ENCODE measurements around the gene VEGFA.
A peak's percentile ranks its signal among the peaks of the same experiment; 100 is the strongest.

Gene VEGFA

DNA sequence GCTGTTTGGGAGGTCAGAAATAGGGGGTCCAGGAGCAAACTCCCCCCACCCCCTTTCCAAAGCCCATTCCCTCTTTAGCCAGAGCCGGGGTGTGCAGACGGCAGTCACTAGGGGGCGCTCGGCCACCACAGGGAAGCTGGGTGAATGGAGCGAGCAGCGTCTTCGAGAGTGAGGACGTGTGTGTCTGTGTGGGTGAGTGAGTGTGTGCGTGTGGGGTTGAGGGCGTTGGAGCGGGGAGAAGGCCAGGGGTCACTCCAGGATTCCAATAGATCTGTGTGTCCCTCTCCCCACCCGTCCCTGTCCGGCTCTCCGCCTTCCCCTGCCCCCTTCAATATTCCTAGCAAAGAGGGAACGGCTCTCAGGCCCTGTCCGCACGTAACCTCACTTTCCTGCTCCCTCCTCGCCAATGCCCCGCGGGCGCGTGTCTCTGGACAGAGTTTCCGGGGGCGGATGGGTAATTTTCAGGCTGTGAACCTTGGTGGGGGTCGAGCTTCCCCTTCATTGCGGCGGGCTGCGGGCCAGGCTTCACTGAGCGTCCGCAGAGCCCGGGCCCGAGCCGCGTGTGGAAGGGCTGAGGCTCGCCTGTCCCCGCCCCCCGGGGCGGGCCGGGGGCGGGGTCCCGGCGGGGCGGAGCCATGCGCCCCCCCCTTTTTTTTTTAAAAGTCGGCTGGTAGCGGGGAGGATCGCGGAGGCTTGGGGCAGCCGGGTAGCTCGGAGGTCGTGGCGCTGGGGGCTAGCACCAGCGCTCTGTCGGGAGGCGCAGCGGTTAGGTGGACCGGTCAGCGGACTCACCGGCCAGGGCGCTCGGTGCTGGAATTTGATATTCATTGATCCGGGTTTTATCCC lies at the start of gene VEGFA:
TSS of gene VEGFA (plus strand) at position 686 of the 846 bp plus-strand sequence.
- DNase-seq (ENCODE audit: low read depth) = peak; percentile 65

DNA sequence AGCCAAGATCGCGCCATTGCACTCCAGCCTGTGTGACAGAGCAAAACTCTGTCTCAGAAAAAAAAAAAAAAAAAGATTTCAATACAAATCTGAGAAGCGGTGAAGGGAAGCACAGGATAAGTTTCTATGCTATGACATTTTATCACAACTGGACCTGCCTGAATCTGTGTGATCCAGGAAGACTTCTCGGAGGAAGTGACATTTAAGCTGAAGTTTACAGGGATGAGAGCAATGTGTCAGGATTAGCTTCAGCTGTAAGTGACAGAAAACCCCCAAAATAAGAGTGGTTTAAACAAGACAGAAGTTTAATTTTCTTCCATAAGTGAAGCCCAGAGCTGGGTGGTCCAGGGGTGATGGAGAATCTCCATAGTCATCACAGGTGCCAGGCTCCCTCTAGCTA lies 49.0 kb upstream of the VEGFA start:
- DNase-seq (ENCODE audit: low read depth) = no peak

DNA sequence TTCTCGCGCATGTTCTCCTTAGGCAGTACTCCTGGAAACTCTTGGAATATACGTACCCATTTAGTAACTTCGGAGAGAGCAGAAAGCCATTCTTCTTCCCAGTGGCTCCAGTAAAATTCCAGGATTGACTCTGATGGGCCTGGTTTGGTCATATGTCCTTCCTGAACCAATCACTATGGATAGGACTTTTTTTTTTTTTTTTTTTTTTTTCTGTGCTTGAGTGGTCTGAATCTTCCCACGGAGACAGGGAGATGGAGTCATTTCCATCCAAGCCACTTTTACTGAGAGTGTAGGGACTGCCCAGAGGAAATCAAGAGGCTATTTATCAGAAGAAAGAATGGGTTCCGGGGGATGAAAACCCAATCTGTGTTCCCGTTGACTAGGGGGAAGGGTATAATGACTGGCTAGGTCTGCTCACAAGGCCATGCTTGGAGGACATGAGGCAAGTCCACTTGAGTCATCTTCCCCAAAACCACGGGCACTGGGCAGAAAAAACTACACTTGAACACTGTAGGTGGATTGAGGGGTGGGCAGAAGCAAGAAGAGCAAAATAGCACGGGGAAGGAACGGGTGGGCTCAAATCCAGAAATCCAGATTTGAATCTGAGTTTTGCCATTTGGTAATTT lies 47.0 kb upstream of the VEGFA start:
- DNase-seq (ENCODE audit: low read depth) = no peak

DNA sequence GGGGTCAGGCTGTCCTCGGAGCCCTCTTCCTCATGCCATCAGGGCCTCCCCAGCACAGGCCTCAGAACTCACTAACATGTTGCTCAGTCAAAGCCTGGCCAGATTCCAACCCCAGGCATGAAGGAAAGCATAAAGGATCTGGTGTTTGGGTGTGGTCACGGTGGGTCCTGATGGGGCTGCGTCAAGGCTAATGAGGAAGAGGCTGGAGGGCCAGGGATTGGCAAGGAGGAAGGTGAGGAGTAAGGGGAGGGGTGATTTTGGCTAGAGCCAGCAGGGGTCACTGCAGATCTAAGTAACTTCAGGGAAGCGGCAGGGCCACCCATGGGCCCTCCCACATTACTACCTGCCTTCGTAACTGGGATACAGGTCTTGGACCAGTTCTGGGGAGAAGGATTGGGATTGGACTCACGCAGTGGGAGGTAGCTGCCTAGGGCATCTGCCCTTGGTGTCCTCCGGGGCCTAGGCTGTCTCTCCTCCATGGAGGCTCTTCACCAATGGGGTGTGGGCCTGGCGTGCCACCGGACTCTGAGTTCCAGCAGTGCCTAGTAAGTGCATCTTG lies 46.2 kb upstream of the VEGFA start:
- peak; percentile 16 for DNase-seq (ENCODE audit: low read depth)

DNA sequence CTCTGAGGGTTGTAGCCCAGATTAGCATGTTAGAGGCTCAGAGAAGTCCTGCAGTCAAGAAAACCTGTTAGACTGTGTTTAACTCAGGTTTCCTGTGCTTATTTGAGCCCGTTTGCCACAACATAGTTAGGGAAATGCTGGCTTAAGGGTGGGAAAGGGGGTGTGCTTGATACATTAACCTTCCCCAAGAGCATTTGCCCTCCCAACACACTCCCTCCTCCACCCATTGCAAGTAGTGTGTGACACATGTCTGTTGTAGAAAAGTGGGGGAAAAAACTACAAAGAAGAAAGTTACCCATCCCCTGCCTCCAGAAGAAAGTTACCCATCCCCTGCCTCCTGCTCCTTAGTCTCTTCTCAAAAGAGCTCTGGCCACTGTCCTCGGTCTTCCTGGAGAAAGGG lies 45.7 kb upstream of the VEGFA start:
- DNase-seq (ENCODE audit: low read depth) = no peak

DNA sequence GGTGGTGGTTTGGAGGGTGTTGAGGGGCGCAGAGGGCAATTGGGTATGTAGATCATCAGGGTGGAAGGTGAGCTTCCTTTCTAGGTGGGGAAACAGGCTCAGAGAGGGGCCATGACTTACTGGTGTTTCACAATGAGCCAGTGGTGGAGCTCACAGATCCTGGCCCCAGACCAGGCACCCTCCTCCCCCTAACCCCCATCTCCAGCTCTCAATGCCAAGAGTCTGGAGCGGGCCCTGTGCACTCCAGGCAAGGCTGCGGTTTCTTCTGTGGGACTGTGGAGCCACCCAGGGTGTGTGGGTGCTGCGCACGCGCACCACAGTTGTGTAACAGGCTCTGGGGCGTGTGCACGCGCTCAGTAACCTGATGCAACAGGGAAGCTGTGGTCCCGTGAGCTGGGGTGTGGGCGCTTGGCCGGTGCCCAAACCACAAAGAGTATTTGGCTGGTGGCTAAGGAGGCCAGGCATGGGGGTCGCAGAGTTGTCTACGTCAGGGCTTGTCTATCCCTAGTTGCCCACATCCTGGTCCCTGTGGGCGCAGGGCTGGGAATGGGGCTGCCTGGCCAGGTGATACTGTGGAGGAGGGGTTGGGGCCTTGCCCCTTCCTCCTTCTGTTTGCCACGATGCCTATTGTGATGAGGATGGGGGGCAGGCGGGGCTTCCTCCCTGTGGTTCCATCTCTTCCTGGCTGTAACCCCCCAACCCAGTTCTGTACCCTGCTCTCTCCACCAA lies 44.9 kb upstream of the VEGFA start:
- peak; percentile 41 for DNase-seq (ENCODE audit: low read depth)

DNA sequence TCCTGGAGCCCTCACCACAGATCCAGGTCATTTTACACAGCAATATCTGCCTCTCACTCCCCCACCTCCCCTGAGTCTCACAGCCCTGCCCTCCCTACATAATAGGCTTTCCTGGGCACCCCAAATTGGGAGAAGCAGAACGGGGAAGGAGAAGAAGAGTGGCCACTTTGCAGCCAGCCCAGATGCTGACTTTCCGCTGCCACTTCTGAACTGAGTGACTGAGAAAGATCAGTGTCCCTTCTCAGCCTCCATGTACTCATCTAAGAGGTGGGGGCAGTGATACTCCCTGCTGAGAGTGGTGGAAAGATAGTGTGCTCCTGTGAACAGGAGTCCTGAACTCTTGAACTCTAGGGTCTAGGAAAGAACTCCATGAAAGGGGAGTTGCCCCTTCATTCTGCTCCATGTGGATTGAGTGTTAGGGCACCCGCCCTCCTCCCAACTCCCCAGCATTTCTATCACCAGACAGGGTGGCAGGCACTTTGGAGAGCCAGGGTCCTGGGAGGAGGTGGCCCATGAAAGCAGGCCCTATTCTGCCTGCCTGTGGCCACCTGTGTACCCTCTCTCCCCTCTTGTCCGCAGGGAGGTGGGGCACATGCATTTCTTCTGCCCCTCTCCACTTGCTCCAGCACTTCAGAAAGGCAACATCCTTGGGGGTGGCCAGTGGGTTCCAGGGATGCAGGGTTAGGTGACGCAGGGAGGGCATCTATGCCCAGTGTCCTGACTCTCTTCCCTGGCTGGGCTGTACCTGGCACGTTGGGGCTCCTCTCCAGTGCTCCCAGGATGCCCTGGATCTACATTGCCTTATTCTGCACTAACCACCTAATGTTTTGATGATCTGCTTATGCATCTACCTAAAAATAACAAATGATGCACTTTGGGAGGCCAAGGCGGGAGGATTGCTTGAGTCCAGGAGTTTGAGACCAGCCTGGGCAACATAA lies 44.1 kb upstream of the VEGFA start:
- DNase-seq (ENCODE audit: low read depth) = no peak

DNA sequence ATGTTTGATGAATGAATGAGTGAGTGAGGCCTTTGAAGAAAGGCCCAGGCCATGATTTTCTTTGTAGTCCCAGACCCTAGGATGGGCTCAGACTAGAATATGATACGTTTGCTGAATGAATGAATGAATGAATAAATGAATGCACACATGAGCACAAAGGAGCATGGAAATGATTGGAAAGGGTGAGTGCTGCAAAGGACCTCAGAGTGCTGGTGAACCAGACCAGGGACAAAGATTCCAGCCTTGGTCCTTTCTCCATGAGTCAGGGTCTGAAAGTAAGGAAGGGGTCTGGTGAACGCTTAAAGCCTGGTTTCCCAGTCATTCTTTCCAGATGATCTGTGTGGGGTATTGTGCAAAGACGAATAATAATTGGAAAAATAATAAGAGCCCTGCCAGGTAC lies 42.4 kb upstream of the VEGFA start:
- no peak for DNase-seq (ENCODE audit: low read depth)

DNA sequence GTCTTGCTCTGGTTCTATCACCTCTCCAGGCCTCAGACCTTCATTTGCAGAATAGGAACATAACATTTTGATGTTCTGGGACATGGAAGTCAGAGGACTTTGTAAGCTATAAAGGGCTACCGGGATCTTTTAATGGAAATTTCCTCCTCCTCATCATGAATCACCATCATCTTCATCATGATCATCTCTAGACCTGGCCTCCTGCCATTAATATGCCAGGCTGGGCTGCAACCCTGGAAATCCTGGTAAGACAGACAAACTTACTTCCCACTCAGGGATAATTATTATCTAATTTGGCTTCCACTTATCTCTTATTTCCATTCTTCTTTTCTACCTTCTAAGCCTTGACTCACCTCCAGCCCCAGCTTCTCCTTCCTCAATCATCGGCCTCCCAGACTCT lies 41.4 kb upstream of the VEGFA start:
- no peak for DNase-seq (ENCODE audit: low read depth)

DNA sequence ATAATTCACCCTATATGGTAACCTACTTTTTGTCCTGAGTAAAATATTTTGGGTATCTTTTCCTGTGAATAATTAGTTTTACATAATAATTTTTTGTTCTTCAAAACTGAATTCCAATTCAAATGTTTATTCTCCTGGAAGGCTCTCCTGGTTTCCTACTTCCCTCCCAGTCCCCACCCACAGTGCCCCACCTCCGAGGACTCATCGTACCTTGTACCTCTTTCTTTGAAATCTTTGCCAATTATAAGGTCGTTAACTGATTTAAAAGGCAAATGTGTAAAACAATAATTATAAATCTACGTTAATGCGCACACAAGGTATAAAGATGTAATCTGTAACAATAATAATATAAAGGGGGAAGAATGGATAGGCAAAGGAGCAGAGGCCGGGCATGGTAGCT lies 40.5 kb upstream of the VEGFA start:
- DNase-seq (ENCODE audit: low read depth) = no peak

DNA sequence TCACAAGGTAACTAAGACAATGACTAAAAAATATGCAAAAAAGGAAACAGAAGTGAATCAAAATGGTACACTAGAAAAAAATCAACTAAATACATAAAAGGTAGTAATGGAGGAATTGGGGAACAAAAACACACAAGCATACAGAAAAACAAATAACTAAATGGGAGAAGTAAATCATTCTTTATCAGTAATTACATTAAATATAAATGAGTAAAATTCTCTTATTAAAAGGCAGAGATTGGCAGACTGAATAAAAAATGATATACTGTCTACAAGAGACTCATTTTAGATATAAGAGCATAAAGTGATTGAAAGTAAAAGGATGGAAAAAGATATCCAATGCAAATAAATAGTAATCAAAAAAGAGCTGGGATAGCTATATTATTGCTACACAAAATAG lies 39.4 kb upstream of the VEGFA start:
- no peak for DNase-seq (ENCODE audit: low read depth)

DNA sequence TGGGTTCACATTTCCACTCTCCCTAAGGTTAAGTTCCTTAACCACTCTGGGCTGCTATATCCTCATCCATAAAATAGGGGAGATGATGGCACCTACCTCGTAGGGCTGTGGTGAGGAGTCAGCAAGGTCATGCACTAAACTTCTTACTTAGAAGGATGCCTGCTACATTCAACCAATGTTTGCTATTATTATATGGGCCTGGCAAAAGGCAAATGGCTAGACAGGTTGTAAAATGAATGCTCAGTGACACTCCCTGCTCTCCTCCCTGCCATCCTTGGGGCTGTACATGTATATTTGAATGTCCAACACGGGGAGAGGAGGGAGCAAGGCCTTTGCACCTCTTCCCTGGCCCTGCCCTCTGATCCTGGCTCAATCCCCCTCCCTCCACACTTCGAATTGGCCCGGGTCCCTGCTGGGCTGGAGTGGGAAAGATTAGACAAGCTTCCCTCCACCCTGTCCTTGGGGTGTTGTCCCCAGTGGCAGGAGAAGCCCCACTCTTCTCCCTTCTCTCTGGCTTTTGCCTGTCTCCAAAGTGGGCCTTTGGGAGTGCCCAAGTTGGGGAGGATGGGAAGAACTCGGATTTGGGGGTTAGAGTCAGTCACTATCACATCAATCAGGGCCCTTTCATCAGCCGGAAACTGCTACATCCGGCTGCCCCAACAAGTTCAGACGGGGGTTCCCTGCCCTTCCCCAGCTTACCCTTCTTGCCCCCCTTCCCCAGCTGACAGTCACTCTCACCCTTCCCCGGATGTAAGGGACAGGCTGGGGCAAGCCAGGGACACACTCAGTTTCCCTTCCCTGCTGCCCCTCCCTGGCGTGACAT lies 36.3 kb upstream of the VEGFA start:
- no peak for DNase-seq (ENCODE audit: low read depth)

DNA sequence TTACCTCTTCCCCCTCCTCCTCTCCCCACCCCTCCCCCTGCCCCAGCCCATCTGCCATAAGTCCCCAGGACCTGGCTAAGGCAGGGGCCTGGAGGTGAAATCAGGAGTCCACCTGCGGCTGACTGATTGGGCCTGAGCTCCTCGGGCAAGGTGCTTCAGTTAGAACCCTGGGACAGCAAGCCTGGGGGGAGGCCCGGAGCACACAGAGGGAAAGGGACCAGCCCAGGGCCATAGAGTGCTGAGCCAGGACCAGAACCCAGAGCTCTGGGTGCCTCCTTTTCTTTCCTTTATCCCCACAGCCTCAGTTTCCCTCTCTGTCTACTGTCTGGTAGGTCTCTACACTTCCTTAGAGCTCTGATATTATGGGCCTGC lies 35.7 kb upstream of the VEGFA start:
- DNase-seq (ENCODE audit: low read depth) = no peak

DNA sequence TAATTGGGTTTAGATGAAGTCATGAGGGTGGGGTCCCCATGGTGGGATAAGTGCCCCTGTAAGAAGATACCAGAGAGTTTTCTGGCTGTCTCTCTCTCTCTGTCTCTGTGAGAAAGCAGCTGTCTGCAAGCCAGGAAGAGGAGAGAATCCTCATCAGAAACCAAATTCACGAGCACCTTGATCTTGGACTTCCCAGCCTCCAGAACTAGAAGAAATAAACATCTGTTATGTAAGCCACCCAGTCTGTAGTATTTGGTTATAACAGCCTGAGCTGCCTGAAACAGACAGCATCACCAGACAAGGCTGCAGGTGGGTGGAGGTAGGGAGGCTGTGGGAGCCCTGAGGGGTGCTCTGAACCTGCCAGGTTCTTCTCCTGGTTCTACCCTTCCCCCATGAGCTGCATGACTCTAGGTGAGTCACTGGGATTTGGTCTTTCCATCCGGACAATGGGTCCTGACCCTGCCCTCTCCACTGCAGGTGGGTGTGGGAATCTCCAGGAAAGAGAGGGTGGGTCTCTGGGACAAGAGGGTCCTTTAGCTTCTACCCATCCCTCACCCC lies 34.3 kb upstream of the VEGFA start:
- DNase-seq (ENCODE audit: low read depth) = no peak

DNA sequence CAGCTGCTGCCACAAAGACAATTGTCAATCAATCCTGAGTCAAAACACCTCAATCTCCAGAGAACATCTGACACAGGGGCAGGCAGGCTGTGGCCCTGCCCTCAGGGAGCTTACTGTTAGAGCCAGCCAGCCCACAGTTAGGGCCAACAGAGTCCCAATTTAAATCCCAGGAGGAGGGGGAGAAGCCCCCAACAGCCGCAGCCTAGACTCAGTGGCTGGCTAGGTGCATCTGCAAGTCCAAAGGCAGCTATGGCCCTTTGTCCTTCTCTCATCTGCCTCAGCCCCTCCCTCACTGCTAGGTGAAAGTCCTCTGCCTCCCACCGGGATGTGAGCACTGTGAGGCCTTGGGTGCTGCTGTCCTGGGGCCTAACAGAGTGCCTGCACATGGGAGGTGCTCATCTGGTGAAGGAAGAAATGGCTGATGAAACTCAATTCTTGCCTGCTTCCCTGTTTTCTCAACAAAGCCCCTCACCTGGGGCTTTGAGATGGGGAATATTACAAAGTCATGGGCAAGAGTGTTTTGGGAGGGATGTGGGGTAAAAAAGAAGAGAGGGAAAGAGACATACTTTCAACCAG lies 33.7 kb upstream of the VEGFA start:
- no peak for DNase-seq (ENCODE audit: low read depth)

DNA sequence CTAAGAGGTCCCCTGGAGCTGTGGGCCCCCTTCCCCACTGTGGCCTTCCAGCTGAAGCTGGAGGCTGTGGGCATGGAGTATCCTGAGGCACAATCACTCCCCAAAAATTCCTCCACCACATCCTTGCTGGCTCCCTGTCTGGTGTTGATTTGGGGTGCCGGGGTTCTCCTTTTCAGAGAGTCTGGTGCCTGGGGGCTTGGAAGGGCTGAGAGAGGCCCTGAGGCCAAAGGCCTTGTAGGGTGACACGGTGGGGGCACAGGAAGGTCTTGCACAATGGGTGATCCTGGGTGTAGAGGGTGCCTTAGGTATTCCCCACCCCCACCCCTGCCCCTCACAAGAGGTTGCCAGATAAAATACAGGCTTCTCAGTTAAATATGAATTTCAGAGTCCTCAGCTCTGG lies 33.2 kb upstream of the VEGFA start:
- DNase-seq (ENCODE audit: low read depth) = no peak

DNA sequence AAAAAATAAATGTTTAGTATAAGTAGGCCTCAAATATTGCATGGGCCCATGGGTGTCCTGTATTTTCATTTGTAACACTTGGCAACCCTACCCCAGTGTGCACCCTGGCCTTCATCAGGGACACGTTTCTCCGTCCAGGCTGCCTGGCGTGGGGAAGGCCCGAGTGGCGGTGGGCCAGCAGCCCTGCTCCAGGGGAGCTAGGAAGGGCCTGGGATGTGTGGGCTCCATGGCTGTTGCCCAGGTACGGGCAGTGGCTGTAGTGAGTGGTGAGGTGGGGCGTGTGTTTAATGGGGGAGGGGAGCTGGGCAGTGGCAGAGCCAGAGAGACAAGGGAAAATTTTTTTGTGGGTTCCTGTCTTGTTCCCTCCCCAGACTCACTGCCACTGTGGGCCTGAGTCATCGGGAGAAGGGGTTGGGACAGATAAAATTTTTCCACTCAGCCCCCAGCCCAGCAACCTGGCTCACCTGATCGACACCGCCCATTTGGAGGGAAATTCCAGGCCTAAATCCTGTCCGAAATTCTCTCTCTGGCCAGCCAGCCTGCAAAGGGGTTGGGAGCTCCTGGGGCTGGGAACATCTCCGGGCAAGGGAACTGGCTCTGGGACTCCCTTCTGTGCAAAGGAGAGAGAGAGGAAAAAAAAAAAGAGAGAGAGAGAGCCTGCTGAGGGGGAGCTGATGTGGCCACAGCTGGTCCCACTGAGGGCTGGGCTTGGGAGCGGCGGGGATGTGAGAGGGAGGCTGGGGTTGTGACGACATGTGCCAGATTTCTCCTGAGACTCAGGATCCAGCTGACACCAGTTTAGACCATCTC lies 32.5 kb upstream of the VEGFA start:
- no peak for DNase-seq (ENCODE audit: low read depth)

DNA sequence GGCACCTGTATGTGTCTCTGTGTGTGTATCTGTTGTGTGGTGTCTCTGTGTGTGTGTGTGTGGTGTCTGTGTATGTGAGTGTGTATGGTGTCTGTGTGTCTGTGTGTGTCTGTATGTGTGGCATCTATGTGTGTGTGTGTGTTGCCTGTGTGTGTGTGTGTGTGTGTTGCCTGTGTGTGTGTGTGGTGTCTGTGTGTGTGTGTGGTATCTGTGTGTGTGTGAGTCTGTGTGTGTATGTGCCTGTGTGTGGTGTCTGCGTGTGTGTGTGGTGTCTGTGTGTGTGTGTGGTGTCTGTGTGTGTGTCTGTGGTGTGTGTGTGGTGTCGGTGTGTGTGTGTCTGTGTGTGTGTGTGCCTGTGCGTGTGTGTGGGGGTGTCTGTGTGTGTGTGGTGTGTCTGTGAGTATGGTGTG lies 31.7 kb upstream of the VEGFA start:
- DNase-seq (ENCODE audit: low read depth) = no peak
